Stimulated activated naive CD8-positive, alpha-beta T cell treated with anti-CD3 and anti-CD28 coated beads, Interleukin-15, Interleukin-2, amounts not matched to agents 100 ng/mL and 50 ng/mL, for 24 hours (primary cell): ENCODE results near the gene CD4.

Experiments
- H3K27ac Mint-ChIP-seq: one replicate; pipeline ENCODE4 v1.8.0; 2021; ENCODE audit warnings: mild to moderate bottlenecking, mixed read lengths
- H3K27me3 Mint-ChIP-seq: one replicate; pipeline ENCODE4 v1.8.0; 2021; ENCODE audit warnings: mixed read lengths
- H3K36me3 Mint-ChIP-seq: one replicate; pipeline ENCODE4 v1.8.0; 2021; ENCODE audit warnings: low read depth, mixed read lengths
- H3K4me1 Mint-ChIP-seq: one replicate; pipeline ENCODE4 v1.8.0; 2021; ENCODE audit warnings: low read depth, mixed read lengths
- H3K4me3 Mint-ChIP-seq: one replicate; pipeline ENCODE4 v1.8.0; 2021; ENCODE audit warnings: mild to moderate bottlenecking, mixed read lengths
- H3K9me3 Mint-ChIP-seq: one replicate; pipeline ENCODE4 v1.8.0; 2021; ENCODE audit warnings: mixed read lengths

The CD4 gene

GRCh38 chr12:6846316-6846869 is 57.1 kb downstream of the CD4 start:
- no peaks in the 10 kb centered on the region for H3K9me3 Mint-ChIP-seq
- H3K27me3 Mint-ChIP-seq = no peaks in the 10 kb centered on the region
- H3K4me1 Mint-ChIP-seq = peaks cover 27% of the 10 kb centered on the region
- H3K36me3 Mint-ChIP-seq = peaks cover 30% of the 10 kb centered on the region
- H3K27ac Mint-ChIP-seq = no peak overlapping the region
- no peak overlapping the region for H3K4me3 Mint-ChIP-seq

- H3K27ac Mint-ChIP-seq = no peak overlapping the region
- H3K4me3 Mint-ChIP-seq = no peak overlapping the region
- peaks cover 30% of the 10 kb centered on the region for H3K36me3 Mint-ChIP-seq
- no peaks in the 10 kb centered on the region for H3K9me3 Mint-ChIP-seq
- peaks cover 28% of the 10 kb centered on the region for H3K4me1 Mint-ChIP-seq
- H3K27me3 Mint-ChIP-seq = no peaks in the 10 kb centered on the region
Observed at GRCh38 chr12:6847676-6848075, 58.3 kb downstream of the CD4 start.

- Mint-ChIP-seq H3K4me3 (peak overlapping the region; percentile 95), H3K9me3 (no peaks in the 10 kb centered on the region), H3K27me3 (no peaks in the 10 kb centered on the region), H3K36me3 (peaks cover 30% of the 10 kb centered on the region), H3K27ac (peak overlapping the region; percentile 53), H3K4me1 (peaks cover 42% of the 10 kb centered on the region)
Observed at GRCh38 chr12:6849427-6849826, 60.1 kb downstream of the CD4 start.

GRCh38 chr12:6849976-6850560 is 60.7 kb downstream of the CD4 start:
- Mint-ChIP-seq H3K4me3 (peak overlapping the region; percentile 95), H3K27me3 (no peaks in the 10 kb centered on the region), H3K36me3 (peaks cover 30% of the 10 kb centered on the region), H3K9me3 (no peaks in the 10 kb centered on the region), H3K4me1 (peaks cover 47% of the 10 kb centered on the region), H3K27ac (peak overlapping the region; percentile 53)

- Mint-ChIP-seq H3K4me3 (peak overlapping the region; percentile 95), H3K36me3 (peaks cover 33% of the 10 kb centered on the region), H3K27me3 (no peaks in the 10 kb centered on the region), H3K4me1 (peaks cover 48% of the 10 kb centered on the region), H3K27ac (peak overlapping the region; percentile 99), H3K9me3 (no peaks in the 10 kb centered on the region)
Observed at GRCh38 chr12:6850796-6851152, 61.4 kb downstream of the CD4 start.

- peaks cover 38% of the 10 kb centered on the region for H3K36me3 Mint-ChIP-seq
- H3K4me1 Mint-ChIP-seq = peaks cover 50% of the 10 kb centered on the region
- H3K9me3 Mint-ChIP-seq = no peaks in the 10 kb centered on the region
- no peaks in the 10 kb centered on the region for H3K27me3 Mint-ChIP-seq
- peak within 1 kb of the TSS; percentile 95 for H3K4me3 Mint-ChIP-seq
- H3K27ac Mint-ChIP-seq = peak within 1 kb of the TSS; percentile 99
Observed at GRCh38 chr12:6851153-6851920, 62.0 kb downstream of the CD4 start, which contains the start of gene CDCA3. Gene CDCA3 (minus strand): TSS chr12:6851286. CDS start chr12:6850952, 334 bp downstream.

GRCh38 chr12:6851921-6852650 is 62.8 kb downstream of the CD4 start, which contains the start of gene USP5:
Gene USP5 (plus strand): TSS chr12:6852150. CDS start chr12:6852180, 30 bp downstream.
- peak within 1 kb of the TSS; percentile 99 for H3K27ac Mint-ChIP-seq

GRCh38 chr12:6852651-6853354 is 63.5 kb downstream of the CD4 start:
- Mint-ChIP-seq H3K27me3 (no peaks in the 10 kb centered on the region), H3K36me3 (peaks cover 47% of the 10 kb centered on the region), H3K9me3 (no peaks in the 10 kb centered on the region), H3K4me3 (peak overlapping the region; percentile 95), H3K27ac (peak overlapping the region; percentile 98), H3K4me1 (peaks cover 50% of the 10 kb centered on the region)

More at GRCh38 chr12:6851921-6852650, 62.8 kb downstream of the CD4 start, which contains the start of gene USP5:
- H3K36me3 Mint-ChIP-seq = peaks cover 46% of the 10 kb centered on the region
- H3K27me3 Mint-ChIP-seq = no peaks in the 10 kb centered on the region
- H3K4me3 Mint-ChIP-seq = peak within 1 kb of the TSS; percentile 95
- H3K9me3 Mint-ChIP-seq = no peaks in the 10 kb centered on the region
- H3K4me1 Mint-ChIP-seq = peaks cover 50% of the 10 kb centered on the region

GRCh38 chr12:6853626-6854025 is 64.3 kb downstream of the CD4 start:
- peaks cover 47% of the 10 kb centered on the region for H3K36me3 Mint-ChIP-seq
- no peaks in the 10 kb centered on the region for H3K9me3 Mint-ChIP-seq
- no peaks in the 10 kb centered on the region for H3K27me3 Mint-ChIP-seq
- H3K27ac Mint-ChIP-seq = peak overlapping the region; percentile 98
- H3K4me3 Mint-ChIP-seq = peak overlapping the region; percentile 95
- H3K4me1 Mint-ChIP-seq = peaks cover 45% of the 10 kb centered on the region

- peak overlapping the region; percentile 98 for H3K27ac Mint-ChIP-seq
- H3K4me1 Mint-ChIP-seq = peaks cover 44% of the 10 kb centered on the region
- peaks cover 49% of the 10 kb centered on the region for H3K36me3 Mint-ChIP-seq
Observed at GRCh38 chr12:6854036-6854435, 64.7 kb downstream of the CD4 start.

GRCh38 chr12:6855322-6855721 is 66.0 kb downstream of the CD4 start:
- H3K9me3 Mint-ChIP-seq = no peaks in the 10 kb centered on the region
- no peaks in the 10 kb centered on the region for H3K27me3 Mint-ChIP-seq
- H3K4me1 Mint-ChIP-seq = peaks cover 32% of the 10 kb centered on the region
- peak overlapping the region; percentile 98 for H3K27ac Mint-ChIP-seq
- H3K4me3 Mint-ChIP-seq = no peak overlapping the region
- H3K36me3 Mint-ChIP-seq = peaks cover 49% of the 10 kb centered on the region

More at GRCh38 chr12:6854036-6854435, 64.7 kb downstream of the CD4 start:
- Mint-ChIP-seq H3K27me3 (no peaks in the 10 kb centered on the region), H3K4me3 (peak overlapping the region; percentile 95), H3K9me3 (no peaks in the 10 kb centered on the region)

GRCh38 chr12:6858799-6859198 is 69.5 kb downstream of the CD4 start:
- peaks cover 75% of the 10 kb centered on the region for H3K36me3 Mint-ChIP-seq
- no peak overlapping the region for H3K27ac Mint-ChIP-seq
- peaks cover 13% of the 10 kb centered on the region for H3K4me1 Mint-ChIP-seq
- H3K9me3 Mint-ChIP-seq = no peaks in the 10 kb centered on the region
- no peak overlapping the region for H3K4me3 Mint-ChIP-seq
- no peaks in the 10 kb centered on the region for H3K27me3 Mint-ChIP-seq

- H3K27me3 Mint-ChIP-seq = no peaks in the 10 kb centered on the region
- no peak overlapping the region for H3K27ac Mint-ChIP-seq
- H3K9me3 Mint-ChIP-seq = no peaks in the 10 kb centered on the region
- H3K4me1 Mint-ChIP-seq = peaks cover 3% of the 10 kb centered on the region
- no peak overlapping the region for H3K4me3 Mint-ChIP-seq
- H3K36me3 Mint-ChIP-seq = peaks cover 81% of the 10 kb centered on the region
Observed at GRCh38 chr12:6860116-6860515, 70.8 kb downstream of the CD4 start.

GRCh38 chr12:6860942-6861341 is 71.6 kb downstream of the CD4 start:
- Mint-ChIP-seq H3K4me1 (peaks cover under 1% of the 10 kb centered on the region), H3K36me3 (peaks cover 84% of the 10 kb centered on the region), H3K27me3 (no peaks in the 10 kb centered on the region), H3K27ac (no peak overlapping the region), H3K9me3 (no peaks in the 10 kb centered on the region), H3K4me3 (no peak overlapping the region)
